Osteoblast (primary cell): ENCODE data around the gene ABHD15. TPM values are rescaled to one million over a fixed set of nuclear protein-coding genes. Genes with fewer than 3 reads are reported as not detected.

Experiments used
- DNase-seq: peaks from one replicate; pipeline ENCODE4 v3.0.0; 2011; ENCODE audit warnings: low spot score, mixed read lengths; ENCODE audit not compliant: insufficient read length; ENCODE audit errors: missing footprints
- H2AFZ ChIP-seq: 2 replicates; pipeline ENCODE4 v1.6.0; 2011; ENCODE audit warnings: mild to moderate bottlenecking, low read length
- H3K27ac ChIP-seq: 2 replicates; pipeline ENCODE4 v1.5.1; 2011; ENCODE audit warnings: mild to moderate bottlenecking, low read depth, low read length, moderate library complexity
- H3K27me3 ChIP-seq: 2 replicates; pipeline ENCODE4 v1.6.0; 2012; ENCODE audit warnings: mild to moderate bottlenecking, control low read depth, inconsistent platforms, low read length, moderate library complexity; ENCODE audit not compliant: insufficient read depth
- H3K36me3 ChIP-seq: 2 replicates; pipeline ENCODE4 v1.5.1; 2011; ENCODE audit warnings: mild to moderate bottlenecking, low read length, control low read depth, moderate library complexity; ENCODE audit not compliant: insufficient read depth
- H3K4me1 ChIP-seq: 2 replicates; pipeline ENCODE4 v1.5.1; 2011; ENCODE audit warnings: mild to moderate bottlenecking, low read length, control low read depth, moderate library complexity; ENCODE audit not compliant: insufficient read depth
- H3K4me2 ChIP-seq: 2 replicates; pipeline ENCODE4 v1.6.0; 2011; ENCODE audit warnings: mild to moderate bottlenecking, low read length; ENCODE audit not compliant: insufficient read depth
- H3K4me3 ChIP-seq: fragments of 200-600 bp; sonication (generic); 3 replicates; pipeline ENCODE4 v1.5.1; 2012; ENCODE audit warnings: mild to moderate bottlenecking, low read length, inconsistent platforms; ENCODE audit not compliant: insufficient read depth
- H3K79me2 ChIP-seq: 2 replicates; pipeline ENCODE4 v1.6.0; 2012; ENCODE audit warnings: mild to moderate bottlenecking, low read length, control low read depth, inconsistent platforms; ENCODE audit not compliant: insufficient read depth
- H3K9me3 ChIP-seq: 2 replicates; pipeline ENCODE4 v1.5.1; 2011; ENCODE audit warnings: low read depth, low read length, control low read depth
- H4K20me1 ChIP-seq: 2 replicates; pipeline ENCODE4 v1.6.0; 2012; ENCODE audit warnings: mild to moderate bottlenecking, low read length, control low read depth; ENCODE audit not compliant: insufficient read depth
- total RNA-seq: library from RNA; depleted of rRNA; stranded (reverse); fragments of >200 nt; gene quantifications from 2 replicates; pipeline ENCODE4 v1.2.3, GENCODE V29; 2012
- TF ChIP-seq, protein P1 (sequence below): IDR thresholded peaks from 2 replicates; pipeline ENCODE4 v1.5.1; 2011; ENCODE audit warnings: mild to moderate bottlenecking, low read depth, low read length, moderate library complexity; ENCODE audit errors: extremely low read depth

Gene ABHD15
- total RNA-seq, 1 donor: 9.4 TPM

DNA sequence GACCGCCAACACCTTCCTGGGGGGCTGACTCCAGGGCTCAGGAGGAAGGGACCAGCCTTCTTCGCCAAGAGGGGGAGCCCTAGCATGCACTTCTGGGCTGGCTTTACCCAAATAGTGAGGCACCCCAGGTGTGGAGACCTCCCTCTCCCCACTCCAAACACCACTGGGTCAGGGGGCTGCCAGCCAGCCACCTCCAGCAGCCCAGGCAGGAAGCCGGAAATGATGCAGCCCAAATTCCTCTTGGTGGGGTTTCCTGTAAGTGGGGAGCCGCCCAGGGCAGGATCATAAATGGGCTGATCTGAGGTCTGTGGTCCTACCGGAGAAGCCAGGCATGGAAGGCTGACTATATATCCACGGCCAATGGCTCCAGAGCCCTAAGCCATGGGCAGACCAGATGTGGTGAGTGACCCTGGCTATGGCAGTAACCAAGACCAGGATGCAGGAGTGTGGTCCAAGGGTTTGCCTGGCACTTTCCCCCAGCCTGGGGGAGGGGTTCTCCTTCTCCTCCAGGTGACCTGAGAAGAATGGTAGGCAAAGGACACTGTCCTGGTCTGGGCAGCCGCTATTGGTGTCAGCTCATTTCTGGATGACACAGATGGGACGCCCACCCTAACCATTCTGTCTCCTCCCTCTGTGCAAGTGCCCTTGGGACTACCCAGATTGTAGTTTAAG is 18.4 kb upstream of the ABHD15 start:
- no peak overlapping the region for H3K27ac ChIP-seq
- peaks cover 13% of the 10 kb centered on the region for H3K36me3 ChIP-seq
- no peak overlapping the region for H3K4me3 ChIP-seq
- TF ChIP-seq, protein P1, sequence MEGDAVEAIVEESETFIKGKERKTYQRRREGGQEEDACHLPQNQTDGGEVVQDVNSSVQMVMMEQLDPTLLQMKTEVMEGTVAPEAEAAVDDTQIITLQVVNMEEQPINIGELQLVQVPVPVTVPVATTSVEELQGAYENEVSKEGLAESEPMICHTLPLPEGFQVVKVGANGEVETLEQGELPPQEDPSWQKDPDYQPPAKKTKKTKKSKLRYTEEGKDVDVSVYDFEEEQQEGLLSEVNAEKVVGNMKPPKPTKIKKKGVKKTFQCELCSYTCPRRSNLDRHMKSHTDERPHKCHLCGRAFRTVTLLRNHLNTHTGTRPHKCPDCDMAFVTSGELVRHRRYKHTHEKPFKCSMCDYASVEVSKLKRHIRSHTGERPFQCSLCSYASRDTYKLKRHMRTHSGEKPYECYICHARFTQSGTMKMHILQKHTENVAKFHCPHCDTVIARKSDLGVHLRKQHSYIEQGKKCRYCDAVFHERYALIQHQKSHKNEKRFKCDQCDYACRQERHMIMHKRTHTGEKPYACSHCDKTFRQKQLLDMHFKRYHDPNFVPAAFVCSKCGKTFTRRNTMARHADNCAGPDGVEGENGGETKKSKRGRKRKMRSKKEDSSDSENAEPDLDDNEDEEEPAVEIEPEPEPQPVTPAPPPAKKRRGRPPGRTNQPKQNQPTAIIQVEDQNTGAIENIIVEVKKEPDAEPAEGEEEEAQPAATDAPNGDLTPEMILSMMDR: peak; percentile 31
- H4K20me1 ChIP-seq: peaks cover 62% of the 10 kb centered on the region
- peak; percentile 88 for DNase-seq
- H3K79me2 ChIP-seq: peaks cover 80% of the 10 kb centered on the region
- H3K27me3 ChIP-seq: no peaks in the 10 kb centered on the region
- no peak overlapping the region for H2AFZ ChIP-seq
- H3K4me1 ChIP-seq: peaks cover 19% of the 10 kb centered on the region
- no peak overlapping the region for H3K4me2 ChIP-seq
- no peaks in the 10 kb centered on the region for H3K9me3 ChIP-seq

DNA sequence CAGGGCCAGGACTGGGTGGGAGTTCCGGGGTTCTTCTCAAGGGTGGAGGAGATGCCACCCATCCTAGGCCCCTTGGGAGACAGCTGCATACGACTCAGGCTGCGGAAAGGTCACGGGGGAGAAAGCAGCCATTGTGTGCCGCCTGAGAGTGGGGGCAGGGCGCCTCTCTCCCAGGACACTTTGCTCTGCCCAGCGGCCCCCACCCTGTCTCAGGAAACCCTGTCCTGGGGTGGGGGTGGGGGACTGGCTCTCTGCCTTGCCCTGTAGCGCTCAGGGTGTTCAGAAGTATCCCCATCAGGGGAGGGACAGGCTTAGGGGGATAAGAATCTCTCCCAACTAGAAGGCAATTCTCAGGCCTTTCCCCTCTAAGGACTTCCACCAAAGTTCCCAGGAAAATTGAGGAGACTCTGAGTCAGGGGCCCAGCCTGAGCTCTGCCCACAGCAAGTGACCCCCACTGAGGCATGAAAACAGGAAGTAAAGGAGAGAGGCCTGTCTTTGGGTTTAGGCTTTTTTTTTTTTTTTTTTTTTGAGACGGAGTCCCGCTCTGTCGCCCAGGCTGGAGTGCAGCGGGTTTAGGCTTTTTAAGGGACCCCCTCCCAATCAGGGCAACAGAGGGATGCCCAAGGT is 17.7 kb upstream of the ABHD15 start:
- Histone ChIP-seq H3K27ac (no peak overlapping the region), H3K79me2 (peaks cover 80% of the 10 kb centered on the region), H3K4me2 (no peak overlapping the region), H3K27me3 (no peaks in the 10 kb centered on the region), H3K4me1 (peaks cover 14% of the 10 kb centered on the region), H3K9me3 (no peaks in the 10 kb centered on the region), H2AFZ (no peak overlapping the region), H3K36me3 (peaks cover 13% of the 10 kb centered on the region), H4K20me1 (peaks cover 68% of the 10 kb centered on the region), H3K4me3 (no peak overlapping the region)
- peak; percentile 57 for DNase-seq
- TF ChIP-seq, protein P1: no peak

DNA sequence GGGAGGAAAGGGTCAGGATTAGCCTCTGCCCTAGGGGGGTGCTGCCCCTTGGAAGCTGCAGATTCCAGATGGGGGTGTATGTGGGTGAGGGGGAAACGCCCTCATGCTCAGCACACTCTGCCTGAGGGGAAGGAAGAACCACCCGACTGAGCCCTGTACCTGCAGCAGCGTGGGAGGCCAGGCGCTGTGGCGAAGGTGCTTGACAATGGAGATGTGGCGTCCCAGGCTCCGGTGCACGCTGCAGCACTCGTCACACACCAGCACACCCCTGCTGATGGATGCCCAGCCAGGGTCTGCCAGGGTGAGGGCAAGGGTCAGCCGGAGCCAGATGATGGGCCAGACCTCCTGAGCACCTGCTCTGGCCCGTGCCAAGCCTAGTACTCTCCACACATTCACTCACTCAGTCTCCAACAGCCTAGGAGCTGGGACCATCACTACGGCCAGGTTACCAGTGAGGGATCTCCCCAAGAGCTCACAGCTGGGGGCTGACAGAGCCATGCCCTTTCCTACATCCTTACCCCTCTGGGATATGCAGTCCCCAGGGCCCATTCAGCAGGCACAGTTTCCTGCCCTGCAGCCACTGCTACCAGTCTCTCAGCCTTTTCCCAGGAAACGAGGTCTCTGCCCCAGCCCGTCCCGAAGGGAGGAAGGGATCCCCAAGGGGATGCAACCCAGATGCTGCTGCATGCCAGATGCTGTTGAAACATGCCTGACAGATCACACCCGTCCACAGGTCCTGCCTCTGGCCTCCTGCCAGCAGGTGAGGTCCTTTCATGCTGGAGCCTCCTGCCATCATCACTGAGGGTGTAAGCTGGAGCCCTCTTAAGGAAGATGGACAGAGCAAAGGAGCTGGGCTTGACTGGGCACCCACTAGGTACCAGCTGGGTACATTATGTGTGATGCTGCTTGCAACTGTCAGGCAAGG is 16.7 kb upstream of the ABHD15 start:
- no peak overlapping the region for H3K4me2 ChIP-seq
- H3K36me3 ChIP-seq: peaks cover 17% of the 10 kb centered on the region
- H3K27ac ChIP-seq: no peak overlapping the region
- peak; percentile 80 for DNase-seq
- peaks cover 13% of the 10 kb centered on the region for H3K4me1 ChIP-seq
- peaks cover 76% of the 10 kb centered on the region for H3K79me2 ChIP-seq
- no peak overlapping the region for H3K4me3 ChIP-seq
- peaks cover 71% of the 10 kb centered on the region for H4K20me1 ChIP-seq
- H3K9me3 ChIP-seq: no peaks in the 10 kb centered on the region
- TF ChIP-seq, protein P1: no peak
- H3K27me3 ChIP-seq: no peaks in the 10 kb centered on the region
- no peak overlapping the region for H2AFZ ChIP-seq

DNA sequence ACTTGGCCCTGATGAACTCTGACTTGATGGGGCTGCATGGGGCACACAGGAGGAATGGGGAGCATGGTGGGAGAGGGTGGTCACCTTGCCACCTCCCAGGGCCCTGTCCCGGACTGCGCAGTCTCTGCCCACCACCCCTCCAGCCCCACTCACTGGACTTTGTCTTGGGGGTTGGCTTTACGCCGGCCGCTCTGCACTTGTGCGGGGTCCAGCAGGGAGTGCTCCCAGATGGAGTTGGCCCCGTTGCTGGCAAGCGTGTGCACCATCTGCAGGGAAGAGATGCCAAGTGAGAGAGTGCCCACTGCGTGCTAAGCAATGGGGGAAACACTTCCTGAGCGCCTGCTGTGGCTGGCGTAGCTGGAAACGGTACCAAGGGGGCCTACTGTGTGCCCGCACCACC is 15.9 kb upstream of the ABHD15 start:
- H2AFZ ChIP-seq: no peak overlapping the region
- no peak overlapping the region for H3K4me2 ChIP-seq
- H4K20me1 ChIP-seq: peaks cover 68% of the 10 kb centered on the region
- peaks cover 17% of the 10 kb centered on the region for H3K36me3 ChIP-seq
- H3K9me3 ChIP-seq: no peaks in the 10 kb centered on the region
- H3K4me3 ChIP-seq: no peak overlapping the region
- H3K27ac ChIP-seq: no peak overlapping the region
- H3K27me3 ChIP-seq: no peaks in the 10 kb centered on the region
- H3K4me1 ChIP-seq: peaks cover 9% of the 10 kb centered on the region
- DNase-seq: peak; percentile 68
- TF ChIP-seq, protein P1: no peak
- H3K79me2 ChIP-seq: peaks cover 68% of the 10 kb centered on the region
